Measurements from ENCODE around the gene TCAP. TPM values are rescaled to one million over a fixed set of nuclear protein-coding genes. Genes with fewer than 3 reads are reported as not detected.

TCAP gene
- total and polyA plus RNA-seq, 10 of the 15 experiments (the other 5 are each of a cell fraction or from before 2014, with no cell fraction given) = 0.17 to 1.0 (median 0.36) TPM; not detected in 3

- Histone ChIP-seq H2AFZ (ENCODE audit: control insufficient read depth, low read depth, low read length) (no peak overlapping the region), H3K4me1 (ENCODE audit: control insufficient read depth, insufficient read depth, low read length) (peaks cover 5% of the 10 kb centered on the region), H4K20me1 (ENCODE audit: control insufficient read depth, insufficient read depth) (no peaks in the 10 kb centered on the region), H3K4me3 (no peak overlapping the region), H3K27ac (ENCODE audit: control insufficient read depth, insufficient read depth) (no peak overlapping the region), H3K36me3 (ENCODE audit: control insufficient read depth in 2 of 2, insufficient read depth in 2 of 2, low read length in 1 of 2) (no peaks in the 10 kb centered on the region), H3K9me3 (replicated peaks; ENCODE audit: control insufficient read depth, insufficient read depth, low read length) (no peaks in the 10 kb centered on the region), H3K9ac (ENCODE audit: control insufficient read depth, insufficient read depth, low read length) (no peak overlapping the region), H3K4me2 (ENCODE audit: control insufficient read depth, insufficient read depth) (peak overlapping the region; percentile 26; the same call in 1 of the 2 replicates), H3K79me2 (ENCODE audit: control insufficient read depth, insufficient read depth, low read length) (no peaks in the 10 kb centered on the region), H3K27me3 (replicated peaks in 1 of 2; ENCODE audit: control insufficient read depth in 2 of 2, insufficient read depth in 2 of 2, low read length in 1 of 2) (peaks cover 7 to 8% of the 10 kb centered on the region in 2 experiments)
- no TSS peak for BruUV-seq (replicated peaks)
- 1% methylated on average over 16 of the region's 16 CpGs for WGBS (ENCODE audit: insufficient coverage, insufficient replicate concordance, low lambda C conversion rate, missing lambda C conversion rate)
- POLR2A ChIA-PET = interaction anchor here (1.1 kb wide), 1 partner anchor 76 kb away, joined by 3 read pairs; no protein-coding TSS in a partner anchor
- peak; percentile 80 for ATAC-seq
- no peak for DNase-seq (ENCODE audit: low read depth, low spot score)
- in situ Hi-C loops (cut with MboI) = loop anchor here (5.0 kb wide), 2 partner anchors 129 to 359 kb away; partner anchors contain the start of gene PSMD3
- RAD21 ChIA-PET (ENCODE audit: unreplicated experiment) = interaction anchor here (0.6 to 5.6 kb wide), 15 partner anchors 10 to 404 kb away, joined by 3 to 54 read pairs (median 5); partner anchors contain the start of genes MIEN1 and PSMD3
- CTCF ChIA-PET = interaction anchor here (0.6 to 8.9 kb wide), 54 partner anchors 9 to 502 kb away, joined by 3 to 225 read pairs (median 4); partner anchors contain the start of genes IKZF3, MIEN1, PGAP3 and PNMT
- intact Hi-C loops (cut with micrococcal nuclease; ENCODE audit: unreplicated experiment) = loop anchor here (5.0 kb wide), 3 partner anchors 109 to 404 kb away; partner anchors contain the start of genes IKZF3 and MIEN1
- SMC1A ChIA-PET (ENCODE audit: uncharacterized antibody, unreplicated experiment) = interaction anchor here (0.6 to 5.4 kb wide), 21 partner anchors 9 to 442 kb away, joined by 3 to 36 read pairs (median 4); partner anchors contain the start of genes MIEN1, PNMT and STARD3
- FAIRE-seq = peak; percentile 91
- TF ChIP-seq YY1 (IDR thresholded peaks at IDR 0.05; ENCODE audit: low read depth, low read length) (peak; percentile 46; the same call in 1 of the 2 replicates), RB1 (IDR thresholded peaks at IDR 0.05; ENCODE audit: borderline replicate concordance) (0 out of 2 replicates have a peak, but pooled peaks have one; percentile 39), ESRRA (IDR thresholded peaks at IDR 0.05; ENCODE audit: low read length) (0 out of 2 replicates have a peak, but pooled peaks have one; percentile 61), IKZF1 (conservative IDR thresholded peaks at IDR 0.05) (peak; percentile 50; the same call in 1 of the 2 replicates), NR2F1 (conservative IDR thresholded peaks at IDR 0.05) (peak; percentile 50; the same call in 1 of the 2 replicates), SMC3 (IDR thresholded peaks at IDR 0.05; ENCODE audit: borderline replicate concordance, low read length) (peak; percentile 67), IKZF2 (IDR thresholded peaks at IDR 0.05) (peak in 1 of 2 experiments; percentile 30; a peak in 1 of 4 replicates), GATAD2B (conservative IDR thresholded peaks at IDR 0.05; ENCODE audit: low read depth) (peak; percentile 64; the same call in 1 of the 2 replicates), CREM (IDR thresholded peaks at IDR 0.05; ENCODE audit: low read depth) (no peak), NR2C2 (IDR thresholded peaks at IDR 0.05; ENCODE audit: borderline replicate concordance, control insufficient read depth, insufficient read length, low read depth) (no peak), FOS (IDR thresholded peaks at IDR 0.05; ENCODE audit: borderline replicate concordance, extremely low read depth, insufficient read length) (no peak), CTCF (IDR thresholded peaks at IDR 0.05 in 2 of 3, conservative IDR thresholded peaks at IDR 0.05 in 1 of 3; ENCODE audit: control insufficient read depth in 2 of 3, extremely low read depth in 1 of 3, insufficient read depth in 1 of 3, low read depth in 3 of 3, low read length in 3 of 3) (peak; percentile 92 to 97 (median 92)), RAD21 (IDR thresholded peaks at IDR 0.05; ENCODE audit: insufficient read depth, low read depth, low read length) (peak; percentile 70), WRNIP1 (IDR thresholded peaks at IDR 0.05; ENCODE audit: borderline replicate concordance, low read depth, low read length) (no peak), EGR1 (IDR thresholded peaks at IDR 0.05; ENCODE audit: borderline replicate concordance in 1 of 2, low read depth in 2 of 2, low read length in 2 of 2) (0 out of 3 replicates have a peak, but pooled peaks of 1 of the 2 experiments have one; percentile 1), RELA (IDR thresholded peaks at IDR 0.05; ENCODE audit: borderline replicate concordance, partially characterized antibody) (peak; percentile 27), SP1 (IDR thresholded peaks at IDR 0.05; ENCODE audit: low read depth, low read length) (no peak), USF2 (IDR thresholded peaks at IDR 0.05; ENCODE audit: borderline replicate concordance, low read depth, low read length) (no peak), ZNF24 (IDR thresholded peaks at IDR 0.05) (0 out of 2 replicates have a peak, but pooled peaks have one; percentile 23), SRF (IDR thresholded peaks at IDR 0.05; ENCODE audit: low read depth in 2 of 2, low read length in 2 of 2) (no peak), CBFB (IDR thresholded peaks at IDR 0.05; ENCODE audit: low read depth) (no peak)
Observed at GRCh38 chr17:39623356-39623950, 41.7 kb upstream of the TCAP start.
